NCI-H446 (cell line): ENCODE data around the gene ASB1.

ENCODE experiments used
- DNase-seq, 2 experiments: peaks; one replicate each; lab custom pipeline; 2025; lab: John Stamatoyannopoulos, UW

The ASB1 gene

DNA sequence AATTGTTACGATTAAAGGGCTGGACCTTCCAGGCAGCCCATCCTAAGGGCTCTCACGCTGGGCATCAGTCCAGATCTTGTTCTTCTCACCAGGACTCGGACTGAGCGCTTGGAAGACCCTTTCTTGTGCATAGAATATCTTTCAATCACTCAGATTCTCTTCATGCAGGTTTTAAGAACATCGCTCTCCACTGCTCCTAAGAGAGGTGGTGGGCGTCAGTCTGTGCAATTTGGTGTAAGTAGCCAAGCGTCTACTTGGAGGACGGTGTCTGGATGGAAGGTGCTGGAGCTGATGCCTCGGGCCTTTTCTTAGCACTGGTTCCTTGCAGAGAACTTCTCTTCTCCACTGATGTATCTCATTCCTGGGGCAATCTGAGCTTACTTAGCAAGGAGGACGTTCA is 68.7 kb downstream of the ASB1 start:
- no peak for DNase-seq

DNA sequence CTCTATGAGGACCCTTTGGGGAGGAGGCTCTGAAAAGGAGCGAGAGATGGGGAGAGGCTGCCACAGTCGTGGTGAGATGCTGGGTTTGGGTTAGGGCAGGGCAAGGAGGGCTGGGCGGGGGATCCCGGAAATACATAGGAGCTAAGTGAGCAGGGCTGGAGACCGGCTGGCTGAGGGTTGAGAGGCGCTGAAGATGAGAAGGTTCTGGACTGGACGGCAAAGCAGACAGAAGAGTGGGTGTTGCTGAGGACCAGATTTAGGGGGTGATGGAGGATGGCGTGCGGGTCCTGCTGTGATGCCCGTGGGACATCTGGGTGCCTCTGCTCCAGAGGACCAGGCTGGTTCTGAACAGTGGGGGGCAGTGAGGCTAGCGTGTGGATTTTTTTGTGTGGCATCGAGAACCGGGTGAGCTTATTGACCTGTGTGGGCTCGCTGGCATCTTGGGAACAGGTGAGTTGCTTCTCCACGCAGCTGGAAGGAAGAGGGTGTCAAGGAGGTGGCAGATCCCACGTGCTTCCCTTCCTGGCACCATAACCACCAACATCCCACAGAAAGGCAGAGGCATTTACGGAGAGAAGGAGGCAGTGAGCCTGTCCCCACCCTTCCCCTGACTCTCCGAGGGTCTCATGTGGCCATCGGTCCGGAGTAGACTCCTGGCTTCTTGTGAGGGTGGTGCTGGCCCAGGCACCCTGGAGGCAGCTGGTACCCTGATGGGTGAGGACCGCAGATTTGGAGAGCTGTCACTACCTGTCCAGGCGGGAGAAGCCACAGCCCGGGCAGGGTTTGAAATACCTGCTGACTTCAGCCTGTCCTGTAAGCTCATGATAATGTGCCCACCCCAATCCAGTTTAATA is 70.3 kb downstream of the ASB1 start:
- no peak for DNase-seq

DNA sequence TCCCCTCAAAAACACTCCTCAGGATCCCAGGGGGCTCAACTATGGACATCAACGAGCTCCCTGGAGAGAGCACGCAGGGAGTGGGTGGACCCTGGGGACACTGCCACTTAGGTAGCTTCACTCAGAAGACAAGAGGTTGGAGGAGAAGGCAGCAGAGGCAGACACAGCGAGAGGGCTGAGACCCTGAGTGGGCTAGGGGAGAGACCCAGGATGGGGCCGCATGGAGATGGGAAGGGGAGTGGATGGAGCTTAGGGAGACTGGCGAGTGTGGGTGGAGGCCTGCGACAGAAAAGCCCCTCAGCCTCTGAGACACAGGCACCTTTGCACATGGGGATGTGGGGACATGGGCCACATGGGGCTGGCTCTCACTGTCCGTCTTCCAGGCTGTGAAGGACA is 70.9 kb downstream of the ASB1 start:
- no peak for DNase-seq

DNA sequence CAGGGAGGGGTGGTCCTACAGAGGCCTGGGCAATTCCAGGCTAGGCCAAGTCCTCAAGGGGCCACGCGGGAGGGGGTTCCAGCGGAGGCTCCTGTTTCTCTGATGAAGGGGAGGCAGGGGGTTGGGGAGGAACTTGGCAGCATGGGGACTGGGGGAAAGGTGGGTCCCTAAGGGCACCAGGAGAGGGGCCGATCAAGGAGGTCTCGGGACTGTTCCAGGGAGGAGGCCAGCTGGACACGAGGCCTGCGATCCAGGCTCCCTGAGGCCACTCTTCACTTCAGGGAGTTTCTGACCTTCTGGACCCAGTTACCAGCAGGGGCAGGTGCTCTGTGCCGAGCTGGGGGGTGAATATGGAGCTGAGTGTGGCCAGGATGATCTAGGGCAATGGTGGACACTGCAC is 71.5 kb downstream of the ASB1 start:
- DNase-seq: no peak

DNA sequence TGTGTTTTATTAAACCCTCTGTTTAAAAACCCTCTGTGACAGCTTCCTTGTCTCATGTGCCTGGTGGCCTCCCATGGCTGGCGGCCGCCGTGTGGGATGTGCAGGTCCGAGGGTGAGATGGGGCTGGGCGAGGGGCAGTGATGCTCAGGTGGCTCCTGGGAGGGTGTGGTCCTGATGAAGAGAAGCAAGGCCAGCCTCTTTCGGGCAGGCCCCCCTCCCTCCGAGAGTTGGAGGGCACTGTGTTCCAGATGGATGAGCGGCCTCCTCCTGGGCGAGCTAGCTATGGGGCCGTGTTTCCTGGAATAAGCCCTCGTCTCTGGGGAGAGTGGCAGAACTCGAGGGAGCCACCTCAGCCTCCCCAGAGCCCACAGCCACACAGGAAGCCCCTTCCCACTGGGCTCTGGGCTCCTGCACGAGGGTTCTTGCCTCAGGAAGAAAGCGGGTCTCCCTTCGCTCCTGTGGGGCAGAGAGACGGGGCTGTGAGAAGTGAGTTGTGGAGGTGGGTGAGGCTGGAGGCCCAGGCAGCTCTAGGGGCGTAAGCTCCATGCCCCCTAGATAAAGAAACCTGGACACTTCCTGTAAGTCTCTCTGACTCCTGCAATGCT is 72.1 kb downstream of the ASB1 start:
- no peak for DNase-seq

DNA sequence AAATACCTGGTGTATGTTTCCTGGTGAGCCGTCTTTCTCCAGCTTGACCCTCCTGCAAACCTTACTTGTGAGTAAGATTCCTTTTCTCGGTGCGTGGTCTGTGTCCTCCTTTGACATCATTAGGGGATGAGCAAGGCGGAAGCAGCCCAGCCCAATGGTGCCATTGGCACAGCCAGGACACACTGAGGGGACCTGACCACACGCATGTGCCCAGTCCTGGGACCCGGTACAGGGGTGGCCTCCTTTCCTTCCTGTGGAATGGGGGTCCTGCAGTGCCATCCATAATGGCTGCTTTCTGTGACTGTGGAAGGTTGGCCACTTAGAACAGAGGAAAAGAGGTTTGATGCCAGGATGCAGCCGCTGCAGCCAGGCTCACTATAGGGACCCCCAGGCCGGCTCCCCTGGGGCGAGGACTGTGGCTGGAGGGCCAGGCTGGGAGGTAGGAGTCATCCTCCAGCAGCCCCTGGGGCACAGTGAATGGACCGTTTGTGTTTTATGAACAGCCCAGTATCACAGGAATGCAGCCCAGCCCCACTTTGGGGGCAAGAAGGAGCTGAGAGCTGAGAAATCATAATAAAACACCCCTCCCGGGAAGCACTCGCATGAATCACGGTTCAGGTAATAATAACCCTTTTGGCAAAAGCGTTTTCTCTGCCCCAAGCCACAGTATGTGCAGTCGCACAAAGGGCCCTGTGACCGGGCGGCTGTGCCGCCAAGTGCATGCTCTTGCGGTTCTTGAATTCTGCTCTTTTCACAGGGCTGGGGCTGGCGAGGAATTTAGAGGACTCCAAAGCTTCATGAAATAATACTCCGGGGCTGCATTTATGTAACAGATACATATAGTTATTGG is 73.2 kb downstream of the ASB1 start:
- DNase-seq: no peak

DNA sequence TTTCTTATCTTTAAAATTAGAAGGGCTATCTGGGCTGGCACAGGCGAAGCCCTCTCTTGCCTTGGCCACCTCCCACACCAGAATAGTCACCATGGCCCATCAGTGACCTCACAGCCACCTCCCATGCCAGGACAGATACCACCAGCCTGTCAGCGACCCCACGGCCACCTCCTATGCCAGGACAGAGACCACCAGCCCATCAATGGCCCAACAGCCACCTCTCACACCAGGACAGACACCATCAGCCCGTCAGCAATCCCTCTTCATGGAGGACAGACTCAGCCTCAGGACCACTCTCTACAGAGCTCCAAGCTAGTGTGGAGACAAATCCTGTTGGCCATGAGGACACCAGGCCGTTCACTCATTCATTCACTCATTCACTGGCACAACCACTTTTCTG is 74.6 kb downstream of the ASB1 start:
- DNase-seq: no peak
